Peyer's patch (tissue), 4 donors: Measurements from ENCODE around the gene CTBS. TPM values are rescaled to one million over a fixed set of nuclear protein-coding genes. Genes with fewer than 3 reads are reported as not detected.
"Not testable (repeated sequence)": the region's sequence is repeated elsewhere in the genome, so short reads cannot be mapped to it uniquely, and the experiment has no call there.

Source experiments
- DNase-seq, 3 donors: peaks; one replicate each; pipeline ENCODE4 v3.0.0-alpha.2; 2017 to 2019
- H3K27ac ChIP-seq, 4 donors: fragments of 200-600 bp; sonication (generic); one replicate each; pipeline ENCODE4 v1.5.1; 2016 to 2019
- H3K27me3 ChIP-seq, 2 donors: fragments of 200-600 bp; sonication (generic); one replicate each; pipeline ENCODE4 v1.5.1; 2019
- H3K36me3 ChIP-seq, 3 donors: fragments of 200-600 bp; sonication (generic); one replicate each; pipeline ENCODE4 v1.5.1; 2016 to 2019
- H3K4me1 ChIP-seq, 4 donors: fragments of 200-600 bp; sonication (generic); one replicate each; pipeline ENCODE4 v1.5.1; 2016 to 2019
- H3K4me3 ChIP-seq, 4 donors: fragments of 200-600 bp; sonication (generic); 1 replicate in 3 of 4; 2 replicates in 1 of 4; pipeline ENCODE4 v1.5.1; 2016 to 2019; ENCODE audit warnings: mild to moderate bottlenecking in 1 of 4
- H3K9me3 ChIP-seq, 4 donors: fragments of 200-600 bp; sonication (generic); one replicate each; pipeline ENCODE4 v1.5.1; 2016 to 2019; ENCODE audit warnings: mild to moderate bottlenecking in 1 of 4
- CTCF ChIP-seq, 6 experiments: fragments of 450-650 bp in 4 of 6; fragments of 200-600 bp in 2 of 6; sonication (generic) in 1 of 6; IDR thresholded peaks; one replicate each; pipeline ENCODE4 v1.5.1; 2017 to 2019; ENCODE audit warnings: antibody characterized with exemption in 6 of 6, mild to moderate bottlenecking in 3 of 6, moderate library complexity in 1 of 6
- POLR2A ChIP-seq, 2 donors: fragments of 450-650 bp; IDR thresholded peaks; one replicate each; pipeline ENCODE4 v1.5.1; 2017; ENCODE audit warnings: antibody characterized with exemption in 2 of 2, mild to moderate bottlenecking in 2 of 2, moderate library complexity in 2 of 2
- total RNA-seq, 4 donors: library from RNA; depleted of rRNA; stranded (reverse); fragments of >200 nt; gene quantifications; one replicate each; pipeline ENCODE4 v1.1.0, GENCODE V29; 2016

The CTBS gene
- total RNA-seq, 4 donors from 2014 or later: 5.0 to 18.4 (median 11.4) TPM

- no peak for TF ChIP-seq POLR2A (IDR thresholded peaks at IDR 0.05)
- no peak for TF ChIP-seq CTCF (IDR thresholded peaks at IDR 0.05)
- Histone ChIP-seq H3K9me3 (no peaks in the 10 kb centered on the region), H3K27ac (no peak overlapping the region), H3K4me1 (no peaks in the 10 kb centered on the region), H3K4me3 (no peak overlapping the region), H3K27me3 (no peaks in the 10 kb centered on the region), H3K36me3 (no peaks in the 10 kb centered on the region)
- DNase-seq: no peak
Measured at GRCh38 chr1:84598418-84598817, 24.2 kb upstream of the CTBS start.

- H3K4me1 ChIP-seq: no peaks in the 10 kb centered on the region
- H3K27ac ChIP-seq: no peak overlapping the region
- H3K9me3 ChIP-seq: no peaks in the 10 kb centered on the region
- H3K36me3 ChIP-seq: no peaks in the 10 kb centered on the region
- H3K4me3 ChIP-seq: no peak overlapping the region
- TF ChIP-seq POLR2A (IDR thresholded peaks at IDR 0.05) (no peak), CTCF (IDR thresholded peaks at IDR 0.05) (no peak)
- DNase-seq: no peak
- no peaks in the 10 kb centered on the region for H3K27me3 ChIP-seq
Measured at GRCh38 chr1:84597011-84597410, 22.8 kb upstream of the CTBS start.

GRCh38 chr1:84594959-84595358 lies 20.7 kb upstream of the CTBS start:
- H3K4me1 ChIP-seq, DNase-seq, H3K27me3 ChIP-seq, H3K4me3 ChIP-seq, H3K27ac ChIP-seq, H3K9me3 ChIP-seq, H3K36me3 ChIP-seq: not testable (repeated sequence)

GRCh38 chr1:84587099-84587498 lies 12.9 kb upstream of the CTBS start:
- H3K4me1 ChIP-seq: no peaks in the 10 kb centered on the region
- no peak for DNase-seq
- H3K36me3 ChIP-seq: no peaks in the 10 kb centered on the region
- no peak overlapping the region for H3K4me3 ChIP-seq
- no peak for TF ChIP-seq POLR2A (IDR thresholded peaks at IDR 0.05)
- TF ChIP-seq CTCF (IDR thresholded peaks at IDR 0.05): no peak
- H3K27ac ChIP-seq: no peak overlapping the region
- no peaks in the 10 kb centered on the region for H3K9me3 ChIP-seq
- H3K27me3 ChIP-seq: no peaks in the 10 kb centered on the region

GRCh38 chr1:84585803-84586202 lies 11.6 kb upstream of the CTBS start:
- Histone ChIP-seq H3K27ac (no peak overlapping the region), H3K4me1 (no peaks in the 10 kb centered on the region), H3K27me3 (no peaks in the 10 kb centered on the region), H3K9me3 (no peaks in the 10 kb centered on the region), H3K4me3 (no peak overlapping the region), H3K36me3 (no peaks in the 10 kb centered on the region)
- TF ChIP-seq POLR2A (IDR thresholded peaks at IDR 0.05): no peak
- TF ChIP-seq CTCF (IDR thresholded peaks at IDR 0.05): no peak
- DNase-seq: no peak

GRCh38 chr1:84584126-84584525 lies 9.9 kb upstream of the CTBS start:
- H3K9me3 ChIP-seq: no peaks in the 10 kb centered on the region
- H3K36me3 ChIP-seq: no peaks in the 10 kb centered on the region

More at GRCh38 chr1:84584126-84584525, 9.9 kb upstream of the CTBS start:
- no peaks in the 10 kb centered on the region for H3K4me1 ChIP-seq
- DNase-seq: no peak
- H3K4me3 ChIP-seq: no peak overlapping the region
- no peaks in the 10 kb centered on the region for H3K27me3 ChIP-seq
- H3K27ac ChIP-seq: no peak overlapping the region
- TF ChIP-seq POLR2A (IDR thresholded peaks at IDR 0.05) (no peak), CTCF (IDR thresholded peaks at IDR 0.05) (no peak)
